Stimulated activated memory B cell treated with anti-CD40 and anti-IgM and Interleukin-4, amounts not matched to agents 10 μg/mL and 1 μg/mL and 100 μg/mL, for 72 hours (primary cell): ENCODE measurements around the gene EMILIN2.
"Not testable (repeated sequence)": the region's sequence is repeated elsewhere in the genome, so short reads cannot be mapped to it uniquely, and the experiment has no call there.

ENCODE experiments used
- ATAC-seq: fragments of 150-1000 bp; cut with Tn5 transposase; 2 replicates; pipeline ENCODE4 v1.10.0; 2021
- H3K27ac Mint-ChIP-seq: one replicate; pipeline ENCODE4 v1.8.0; 2022; ENCODE audit warnings: mild to moderate bottlenecking, mixed read lengths
- H3K27me3 Mint-ChIP-seq: one replicate; pipeline ENCODE4 v1.8.0; 2022; ENCODE audit warnings: mixed read lengths
- H3K36me3 Mint-ChIP-seq: one replicate; pipeline ENCODE4 v1.8.0; 2022; ENCODE audit warnings: mixed read lengths
- H3K4me1 Mint-ChIP-seq: one replicate; pipeline ENCODE4 v1.8.0; 2022; ENCODE audit warnings: mixed read lengths
- H3K4me3 Mint-ChIP-seq: one replicate; pipeline ENCODE4 v1.8.0; 2022; ENCODE audit warnings: mild to moderate bottlenecking, moderate library complexity, mixed read lengths
- H3K9me3 Mint-ChIP-seq: one replicate; pipeline ENCODE4 v1.8.0; 2022; ENCODE audit warnings: mixed read lengths

The EMILIN2 gene

DNA sequence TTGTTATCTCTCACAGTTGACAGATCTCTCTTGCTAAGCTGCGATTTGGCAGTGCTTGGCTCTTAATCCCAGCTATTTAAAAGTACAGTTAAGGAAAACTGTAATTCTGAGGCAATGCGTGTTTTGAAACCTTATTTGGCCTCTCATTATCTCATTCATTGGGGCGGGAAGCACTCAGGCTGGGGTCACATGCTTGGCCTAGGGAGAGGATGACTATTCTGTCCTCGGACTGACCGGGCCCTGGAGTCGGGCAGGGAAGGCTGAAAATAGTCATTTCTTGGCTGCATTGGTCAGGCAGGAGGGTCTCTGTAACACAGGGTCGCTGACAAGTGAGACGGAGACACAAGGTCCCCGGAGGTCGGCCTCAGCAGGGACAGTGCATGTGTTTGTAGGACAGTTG is 20.2 kb upstream of the EMILIN2 start:
- H3K27me3 Mint-ChIP-seq, result no peaks in the 10 kb centered on the region
- no peaks in the 10 kb centered on the region for H3K9me3 Mint-ChIP-seq
- H3K4me3 Mint-ChIP-seq, result no peak overlapping the region
- no peaks in the 10 kb centered on the region for H3K4me1 Mint-ChIP-seq
- ATAC-seq, result no peak
- H3K36me3 Mint-ChIP-seq, result no peaks in the 10 kb centered on the region
- no peak overlapping the region for H3K27ac Mint-ChIP-seq

DNA sequence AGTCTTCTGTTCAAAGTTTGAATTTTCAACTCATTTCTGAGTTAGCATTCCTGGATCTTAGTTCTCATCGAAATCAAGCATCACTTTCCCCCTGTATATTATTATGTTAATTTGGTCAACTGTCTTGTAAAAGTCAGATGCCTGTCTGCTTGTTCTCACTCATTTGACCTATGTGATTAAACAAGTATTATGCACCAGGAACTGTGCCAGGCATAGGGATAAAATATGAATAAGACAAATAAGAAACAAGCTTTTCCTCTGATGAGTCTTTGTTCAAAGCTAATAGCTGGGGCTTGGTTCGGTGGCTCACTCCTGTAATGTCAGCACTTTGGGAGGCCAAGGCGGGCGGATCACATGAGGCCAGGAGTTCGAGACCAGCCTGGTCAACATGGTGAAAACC is 19.7 kb upstream of the EMILIN2 start:
- Mint-ChIP-seq H3K36me3 (no peaks in the 10 kb centered on the region), H3K4me1 (no peaks in the 10 kb centered on the region), H3K9me3 (no peaks in the 10 kb centered on the region), H3K27me3 (no peaks in the 10 kb centered on the region), H3K27ac (no peak overlapping the region), H3K4me3 (no peak overlapping the region)
- no peak for ATAC-seq

DNA sequence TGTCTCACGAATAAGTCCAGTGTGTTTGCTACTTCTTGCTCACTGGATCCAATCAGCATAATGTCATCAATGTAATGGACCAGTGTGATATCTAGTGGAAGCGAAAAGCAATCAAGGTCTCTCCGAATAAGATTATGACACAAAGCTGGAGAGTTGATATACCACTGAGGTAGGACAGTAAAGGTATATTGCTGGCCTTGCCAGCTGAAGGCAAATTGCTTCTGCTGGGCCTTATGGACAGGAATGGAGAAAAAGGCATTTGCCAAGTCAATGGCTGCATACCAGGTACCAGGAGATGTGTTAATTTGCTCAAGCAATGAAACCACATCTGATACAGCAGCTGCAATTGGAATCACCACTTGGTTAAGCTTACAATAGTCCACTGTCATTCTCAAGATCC is 10.7 kb upstream of the EMILIN2 start:
- H3K4me1 Mint-ChIP-seq, ATAC-seq: not testable (repeated sequence)
- peaks cover 11% of the 10 kb centered on the region for H3K36me3 Mint-ChIP-seq

DNA sequence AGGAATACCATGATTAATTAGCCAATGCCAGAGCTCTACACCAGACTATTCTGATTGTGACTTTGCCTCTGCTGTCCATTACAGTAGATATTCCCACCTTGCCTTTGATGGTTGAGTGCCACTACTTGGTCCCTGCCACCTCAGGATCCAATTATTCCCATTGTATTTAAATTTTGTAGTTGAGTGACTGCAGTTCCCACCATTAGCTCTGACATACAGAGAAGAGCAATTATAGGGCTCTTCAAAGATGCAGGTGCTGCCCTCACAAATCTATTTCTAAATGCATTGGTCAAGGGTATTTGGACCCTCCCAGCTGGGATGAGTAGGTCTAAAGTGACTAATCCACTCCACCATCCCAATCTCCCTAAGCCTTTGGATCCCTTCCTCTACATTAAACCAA is 9.5 kb upstream of the EMILIN2 start:
- H3K27ac Mint-ChIP-seq, ATAC-seq, H3K4me1 Mint-ChIP-seq, H3K9me3 Mint-ChIP-seq, H3K27me3 Mint-ChIP-seq, H3K4me3 Mint-ChIP-seq: not testable (repeated sequence)
- H3K36me3 Mint-ChIP-seq, result peaks cover 11% of the 10 kb centered on the region

More for the DNA sequence above, 10.7 kb upstream of the EMILIN2 start:
- H3K27me3 Mint-ChIP-seq, H3K9me3 Mint-ChIP-seq, H3K27ac Mint-ChIP-seq, H3K4me3 Mint-ChIP-seq: not testable (repeated sequence)

DNA sequence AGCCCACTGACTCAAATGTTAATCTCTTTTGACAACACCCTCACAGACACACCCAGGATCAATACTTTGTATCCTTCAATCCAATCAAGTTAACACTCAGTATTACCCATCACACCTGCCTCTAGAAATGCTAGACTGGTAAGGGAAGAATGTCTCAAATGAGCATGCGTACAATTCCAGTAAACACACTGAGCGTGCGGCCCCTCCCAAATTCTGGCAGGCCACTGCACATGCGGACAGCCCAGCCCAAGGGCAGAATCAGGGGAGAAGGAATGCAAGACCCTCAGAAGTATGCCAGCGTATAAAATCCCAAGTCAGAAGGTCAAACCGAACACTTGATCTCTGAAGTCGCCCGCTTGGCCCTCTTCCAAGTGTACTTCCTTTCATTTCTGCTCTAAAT is 7.6 kb upstream of the EMILIN2 start:
- no peak for ATAC-seq
- peaks cover 8% of the 10 kb centered on the region for H3K9me3 Mint-ChIP-seq
- H3K27ac Mint-ChIP-seq, result no peak overlapping the region
- no peaks in the 10 kb centered on the region for H3K27me3 Mint-ChIP-seq
- H3K4me1 Mint-ChIP-seq, result peaks cover 17% of the 10 kb centered on the region
- peaks cover 11% of the 10 kb centered on the region for H3K36me3 Mint-ChIP-seq
- no peak overlapping the region for H3K4me3 Mint-ChIP-seq

DNA sequence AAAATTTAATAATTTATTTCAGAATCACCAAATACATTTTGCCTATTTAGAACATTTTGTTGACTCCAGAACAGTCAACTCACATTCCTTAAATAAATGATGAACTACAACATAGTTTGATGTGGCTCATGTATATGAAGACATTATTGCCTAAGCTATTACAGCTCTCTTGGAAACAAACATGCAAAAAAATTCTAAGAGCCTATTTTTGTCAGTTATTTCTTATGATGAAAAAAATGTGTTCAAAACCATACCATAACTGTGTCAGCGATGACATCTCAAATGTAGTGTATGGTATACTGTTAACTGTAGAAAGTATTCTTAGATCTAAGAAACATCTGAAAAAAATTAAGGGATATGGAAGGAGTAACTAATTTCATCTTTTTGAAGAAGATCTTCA is 6.3 kb upstream of the EMILIN2 start:
- Mint-ChIP-seq H3K36me3 (peaks cover 11% of the 10 kb centered on the region), H3K4me3 (no peak overlapping the region), H3K27me3 (no peaks in the 10 kb centered on the region), H3K27ac (no peak overlapping the region), H3K9me3 (peaks cover 8% of the 10 kb centered on the region), H3K4me1 (peaks cover 28% of the 10 kb centered on the region)
- no peak for ATAC-seq

DNA sequence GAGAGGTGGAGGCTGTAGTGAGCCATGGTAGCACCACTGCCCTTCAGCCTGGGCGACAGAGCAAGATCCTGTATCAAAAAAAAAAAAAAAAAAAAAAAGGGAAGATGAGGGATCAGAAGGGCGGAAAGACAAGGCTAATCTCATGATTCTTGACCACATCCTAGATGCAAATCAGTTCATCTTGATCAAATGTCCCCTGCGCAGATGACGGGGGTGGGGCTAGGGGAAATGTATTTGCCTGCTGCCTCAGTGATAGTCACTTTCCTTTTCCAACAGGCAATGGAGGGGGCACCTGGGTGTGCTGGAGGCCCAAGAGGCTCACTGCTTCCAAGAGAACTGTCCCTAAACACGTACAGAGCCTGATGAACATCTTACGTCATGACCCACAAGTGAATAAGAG is 3.7 kb upstream of the EMILIN2 start:
- no peak overlapping the region for H3K4me3 Mint-ChIP-seq
- H3K36me3 Mint-ChIP-seq, result peaks cover 4% of the 10 kb centered on the region
- no peak overlapping the region for H3K27ac Mint-ChIP-seq
- peaks cover 2% of the 10 kb centered on the region for H3K9me3 Mint-ChIP-seq
- no peaks in the 10 kb centered on the region for H3K27me3 Mint-ChIP-seq
- H3K4me1 Mint-ChIP-seq, result peaks cover 48% of the 10 kb centered on the region
- ATAC-seq, result no peak

DNA sequence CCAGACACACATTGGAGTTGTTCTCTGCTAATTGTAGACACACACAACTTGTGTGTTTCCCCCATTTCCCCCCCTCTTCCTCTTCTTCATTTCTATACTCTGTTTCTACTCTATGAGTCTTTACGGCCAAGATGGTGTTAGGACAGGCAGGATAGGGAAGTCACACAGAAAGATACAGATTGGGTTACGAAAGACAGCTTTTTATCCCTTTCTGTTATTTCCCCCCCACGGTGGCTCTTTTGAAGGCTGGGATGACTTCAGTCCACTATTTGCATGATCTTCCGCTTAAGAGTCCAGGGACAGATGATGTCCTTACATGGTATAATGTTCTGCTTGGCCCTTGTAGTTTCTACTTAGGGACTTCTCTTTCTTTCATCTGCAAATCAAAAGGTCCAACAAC is 1.6 kb upstream of the EMILIN2 start:
- H3K27me3 Mint-ChIP-seq, result peaks cover under 1% of the 10 kb centered on the region
- peak overlapping the region; percentile 88 for H3K27ac Mint-ChIP-seq

DNA sequence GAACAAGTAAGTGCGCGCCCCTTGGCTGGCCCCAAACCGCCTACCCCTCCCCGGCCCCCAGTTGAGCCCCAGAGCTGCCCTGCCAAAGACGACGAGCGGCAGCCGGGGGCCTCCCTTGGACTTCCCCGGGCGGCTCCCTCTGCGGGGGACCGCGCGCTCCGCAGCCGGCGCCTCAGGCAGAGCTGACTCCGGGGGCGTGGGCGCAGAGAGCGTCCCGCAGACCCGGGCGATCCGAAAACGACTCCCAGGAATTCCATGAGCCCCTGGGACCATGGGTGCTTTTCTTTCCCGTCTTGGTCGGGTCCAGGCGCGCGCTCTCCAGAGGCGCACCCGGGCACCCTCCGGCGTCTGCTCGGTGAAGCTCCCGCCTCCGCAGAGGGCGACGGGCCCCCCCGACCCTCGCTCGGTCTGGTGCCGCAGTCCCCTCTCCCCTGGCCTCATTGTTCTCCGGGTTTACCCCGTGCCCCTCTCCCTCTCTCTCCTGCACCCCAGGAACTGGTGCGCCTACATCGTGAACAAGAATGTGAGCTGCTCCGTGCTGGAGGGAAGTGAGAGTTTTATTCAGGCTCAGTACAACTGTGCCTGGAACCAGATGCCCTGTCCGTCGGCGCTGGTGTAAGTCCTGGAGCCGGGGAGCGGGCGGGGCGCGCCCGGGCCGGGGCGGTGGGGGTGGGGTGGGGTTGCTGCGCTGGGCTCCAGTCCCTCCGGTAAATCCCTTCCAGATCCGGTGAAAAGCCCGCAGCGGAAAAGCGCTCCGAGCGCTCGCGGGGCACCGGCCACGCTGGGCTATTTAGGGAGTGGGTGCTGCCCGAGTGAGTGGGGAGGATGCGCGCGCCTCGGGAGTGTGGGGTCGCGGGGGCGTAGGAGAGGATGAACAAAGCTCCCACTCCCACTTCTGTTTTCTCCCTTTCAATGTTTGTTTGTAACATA is 776 bp downstream of the EMILIN2 start:
- Mint-ChIP-seq H3K4me3 (peak overlapping the region; percentile 97), H3K9me3 (no peaks in the 10 kb centered on the region), H3K27ac (peak overlapping the region; percentile 88), H3K4me1 (peaks cover 66% of the 10 kb centered on the region), H3K27me3 (peaks cover 14% of the 10 kb centered on the region), H3K36me3 (peaks cover 24% of the 10 kb centered on the region)
- peak; percentile 77 for ATAC-seq

More for the DNA sequence above, 1.6 kb upstream of the EMILIN2 start:
- peaks cover 5% of the 10 kb centered on the region for H3K36me3 Mint-ChIP-seq
- ATAC-seq, result no peak
- no peaks in the 10 kb centered on the region for H3K9me3 Mint-ChIP-seq
- H3K4me1 Mint-ChIP-seq, result peaks cover 57% of the 10 kb centered on the region
- no peak overlapping the region for H3K4me3 Mint-ChIP-seq

DNA sequence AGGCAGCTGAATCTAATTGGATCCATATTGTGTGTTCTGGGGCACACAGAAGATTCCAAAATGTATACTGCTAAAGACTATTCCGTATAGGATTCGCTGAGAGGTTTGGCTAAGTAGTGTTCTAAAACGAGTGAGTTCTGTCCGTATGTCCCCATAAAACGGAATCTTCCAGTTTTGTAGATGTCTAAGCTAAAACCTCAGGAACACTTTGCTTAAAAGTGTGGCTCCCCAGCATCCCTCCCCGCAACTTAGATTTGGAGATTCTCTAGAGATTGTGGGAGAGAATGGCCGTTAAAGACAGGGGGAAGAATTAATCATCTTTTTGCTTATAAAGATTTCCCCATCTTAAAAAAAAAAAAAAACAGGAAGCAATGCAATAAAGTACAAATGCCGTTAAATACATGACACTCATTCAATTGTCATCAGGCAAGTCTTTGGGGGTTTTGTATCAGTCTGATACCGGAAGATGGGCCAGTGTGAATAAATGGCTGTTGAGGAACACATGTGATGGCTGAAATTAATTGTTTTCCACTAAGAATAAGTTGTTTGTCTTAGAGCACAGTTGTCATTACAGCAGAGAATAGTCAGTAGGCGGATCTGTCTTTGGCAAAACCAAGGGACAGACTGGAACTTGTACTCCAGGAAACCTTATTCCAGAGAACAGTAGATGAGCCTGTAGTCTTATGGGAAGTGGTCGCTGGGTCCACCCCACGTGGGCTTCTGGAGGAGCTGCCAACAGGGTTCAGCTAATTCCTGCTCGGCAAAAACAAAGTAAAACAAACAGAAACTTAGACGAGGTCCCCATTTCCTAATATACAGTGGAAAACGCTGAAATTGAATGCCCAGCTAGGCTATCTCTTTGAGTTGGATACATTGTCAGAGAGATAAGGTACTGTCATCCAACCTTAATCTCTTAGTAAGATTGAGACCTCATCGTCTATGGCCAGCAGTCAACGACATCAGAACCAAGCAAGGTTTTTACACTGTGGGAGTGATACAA is 1.7 kb downstream of the EMILIN2 start:
- no peak for ATAC-seq
- peak overlapping the region; percentile 97 for H3K4me3 Mint-ChIP-seq
- peak overlapping the region; percentile 88 for H3K27ac Mint-ChIP-seq
- peaks cover 14% of the 10 kb centered on the region for H3K27me3 Mint-ChIP-seq
- peaks cover 57% of the 10 kb centered on the region for H3K4me1 Mint-ChIP-seq
- no peaks in the 10 kb centered on the region for H3K9me3 Mint-ChIP-seq
- peaks cover 28% of the 10 kb centered on the region for H3K36me3 Mint-ChIP-seq

DNA sequence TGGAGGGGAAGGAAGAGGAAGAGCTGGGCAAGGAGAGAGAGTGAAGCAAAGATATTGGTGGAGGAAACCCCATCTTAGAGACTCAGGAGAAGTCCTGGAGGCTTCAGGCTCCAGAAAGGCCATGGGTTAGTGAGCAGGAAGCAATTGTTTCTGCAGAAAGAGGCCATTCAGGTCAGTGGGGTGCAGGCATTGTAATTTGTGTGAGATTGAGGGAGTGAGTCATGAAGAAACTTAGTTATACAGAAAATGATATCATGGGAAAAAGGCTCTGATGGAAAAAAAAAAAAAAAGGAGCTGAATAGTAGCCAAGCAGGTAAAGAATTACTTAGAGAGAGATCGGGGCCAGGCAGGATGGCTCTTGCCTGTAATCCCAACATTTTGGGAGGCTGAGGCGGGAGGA is 4.0 kb downstream of the EMILIN2 start:
- no peak for ATAC-seq
- H3K27ac Mint-ChIP-seq, result no peak overlapping the region
- H3K27me3 Mint-ChIP-seq, result peaks cover 14% of the 10 kb centered on the region
- no peak overlapping the region for H3K4me3 Mint-ChIP-seq
- peaks cover 49% of the 10 kb centered on the region for H3K36me3 Mint-ChIP-seq
- H3K4me1 Mint-ChIP-seq, result peaks cover 37% of the 10 kb centered on the region
- H3K9me3 Mint-ChIP-seq, result no peaks in the 10 kb centered on the region

DNA sequence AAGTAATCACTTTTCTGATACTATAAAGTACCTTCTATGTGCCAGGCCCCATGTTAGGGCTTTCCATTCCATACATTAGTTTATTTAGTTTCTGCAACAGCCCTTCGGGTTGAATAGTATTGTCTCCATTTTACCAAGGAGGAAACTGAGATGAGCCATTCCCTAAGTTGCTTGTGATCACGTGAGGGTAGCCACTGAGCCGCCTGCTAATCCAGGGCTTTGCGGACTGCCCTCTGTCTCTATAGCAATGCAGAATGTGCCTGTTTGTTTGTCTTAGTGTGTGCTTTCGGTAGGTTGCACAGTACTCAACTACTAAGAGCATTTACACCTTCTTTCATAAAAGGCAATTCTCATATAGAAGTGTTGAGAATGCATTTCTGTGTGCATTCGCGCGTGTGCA is 5.0 kb downstream of the EMILIN2 start:
- Mint-ChIP-seq H3K27ac (no peak overlapping the region), H3K36me3 (peaks cover 50% of the 10 kb centered on the region), H3K9me3 (no peaks in the 10 kb centered on the region), H3K4me3 (no peak overlapping the region), H3K4me1 (peaks cover 27% of the 10 kb centered on the region), H3K27me3 (peaks cover 14% of the 10 kb centered on the region)
- ATAC-seq, result no peak

DNA sequence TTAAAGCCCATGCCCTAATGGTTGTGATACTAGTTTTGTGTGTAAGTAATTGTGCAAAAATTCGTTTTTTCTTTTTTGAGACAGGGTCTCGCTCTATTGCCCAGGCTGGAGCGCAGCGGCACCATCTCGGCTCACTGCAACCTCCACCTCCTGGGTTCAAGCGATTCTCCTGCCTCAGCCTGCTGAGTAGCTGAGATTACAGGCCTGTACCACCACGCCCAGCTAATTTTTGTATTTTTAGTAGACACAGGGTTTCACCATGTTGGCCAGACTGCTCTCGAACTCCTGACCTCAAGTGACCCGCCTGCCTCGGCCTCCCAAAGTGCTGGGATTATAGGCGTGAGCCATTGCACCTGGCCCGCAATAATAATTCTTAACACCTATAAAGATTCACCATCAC is 5.7 kb downstream of the EMILIN2 start:
- ATAC-seq, H3K27ac Mint-ChIP-seq, H3K9me3 Mint-ChIP-seq, H3K4me3 Mint-ChIP-seq: not testable (repeated sequence)
- H3K27me3 Mint-ChIP-seq, result peaks cover 14% of the 10 kb centered on the region
- H3K4me1 Mint-ChIP-seq, result peaks cover 25% of the 10 kb centered on the region
- H3K36me3 Mint-ChIP-seq, result peaks cover 54% of the 10 kb centered on the region

DNA sequence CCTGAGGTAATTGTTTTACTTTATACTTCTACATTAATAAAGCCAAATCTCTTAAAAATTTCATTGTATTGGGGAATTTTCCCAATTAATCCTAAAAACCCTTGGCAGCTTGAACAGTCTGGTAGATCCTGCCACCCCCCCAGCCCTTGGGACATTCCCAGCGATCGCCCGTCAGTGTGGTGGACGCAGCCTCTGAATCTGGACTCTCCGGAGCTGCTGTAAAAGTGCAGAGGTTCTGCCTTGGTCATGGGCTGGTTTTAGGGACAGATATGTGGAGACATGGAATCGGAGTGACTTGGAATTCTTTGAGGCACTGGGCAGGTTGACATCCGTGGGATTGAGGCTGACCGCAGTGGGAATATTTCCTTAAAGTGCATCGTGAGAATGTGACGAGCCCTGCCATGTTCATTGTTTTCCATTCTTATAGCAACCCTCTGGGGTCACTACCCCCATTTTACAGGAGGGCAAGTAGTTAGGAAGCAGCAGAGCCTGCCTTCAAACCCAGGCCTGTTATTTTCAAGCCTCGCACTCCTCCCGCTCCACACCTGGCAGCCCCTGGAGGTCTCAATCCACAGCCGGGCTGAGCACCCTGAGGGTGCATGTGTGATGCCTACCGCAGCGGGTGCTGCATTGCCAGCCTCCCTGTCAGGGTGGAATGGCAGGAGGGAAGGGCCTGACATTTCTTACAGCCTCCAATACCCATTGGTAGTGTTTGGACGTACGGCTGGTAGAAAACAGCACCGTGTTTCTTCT is 6.5 kb downstream of the EMILIN2 start:
- no peaks in the 10 kb centered on the region for H3K9me3 Mint-ChIP-seq
- no peak overlapping the region for H3K27ac Mint-ChIP-seq
- H3K4me3 Mint-ChIP-seq, result no peak overlapping the region
- H3K27me3 Mint-ChIP-seq, result peaks cover 14% of the 10 kb centered on the region
- no peak for ATAC-seq
- peaks cover 17% of the 10 kb centered on the region for H3K4me1 Mint-ChIP-seq
- H3K36me3 Mint-ChIP-seq, result peaks cover 60% of the 10 kb centered on the region
